PC-3 (cell line): Measurements from ENCODE around the gene PKD1L1.

Experiments used
- CTCF ChIP-seq: fragments of 300-600 bp; sonication (generic); conservative IDR thresholded peaks from 2 replicates; pipeline ENCODE4 v1.5.1; 2017; ENCODE audit warnings: antibody characterized with exemption, low read depth, mild to moderate bottlenecking, low read length
- EZH2 ChIP-seq: fragments of 300-600 bp; sonication (generic); IDR thresholded peaks from one replicate; pipeline ENCODE4 v1.6.1; 2017; ENCODE audit warnings: antibody characterized with exemption, mild to moderate bottlenecking, low read length; ENCODE audit not compliant: unreplicated experiment
- EZH2phosphoT487 ChIP-seq: fragments of 300-600 bp; sonication (generic); IDR thresholded peaks from 2 replicates; pipeline ENCODE4 v1.6.1; 2018; ENCODE audit warnings: mild to moderate bottlenecking, antibody characterized with exemption, low read length, borderline replicate concordance

- no peak for TF ChIP-seq CTCF
- no peak for TF ChIP-seq EZH2
- no peak for TF ChIP-seq EZH2phosphoT487
Measured at GRCh38 chr7:47807126-47807525, 141.1 kb downstream of the PKD1L1 start.
